Cardiac muscle cell (in vitro differentiated cells and primary cell): ENCODE results near the gene ZBTB9. TPM values are rescaled to one million over a fixed set of nuclear protein-coding genes. Genes with fewer than 3 reads are reported as not detected.

Experiments used
- DNase-seq, 2 donors: peaks; one replicate each; pipeline versions ENCODE4 v3.0.0 to v3.0.0-alpha.2; 2010 to 2017; ENCODE audit warnings: low read depth in 1 of 2, low spot score in 1 of 2
- H3K27ac ChIP-seq: fragments of 200-600 bp; sonication (generic); 2 replicates; pipeline ENCODE4 v1.5.1; 2016
- H3K27me3 ChIP-seq: fragments of 200-600 bp; sonication (generic); 2 replicates; pipeline ENCODE4 v1.6.0; 2016; ENCODE audit warnings: control low read depth
- H3K36me3 ChIP-seq: fragments of 200-600 bp; sonication (generic); 2 replicates; pipeline ENCODE4 v1.5.1; 2016; ENCODE audit warnings: control low read depth
- H3K4me1 ChIP-seq: fragments of 200-600 bp; sonication (generic); 2 replicates; pipeline ENCODE4 v1.8.1; 2017; ENCODE audit warnings: low read depth, mild to moderate bottlenecking, mixed run types
- H3K4me3 ChIP-seq: fragments of 200-600 bp; sonication (generic); 2 replicates; pipeline ENCODE4 v1.5.1; 2016; ENCODE audit warnings: mild to moderate bottlenecking
- H3K9me3 ChIP-seq: fragments of 200-600 bp; sonication (generic); 2 replicates; pipeline ENCODE4 v1.5.1; 2017; ENCODE audit warnings: low read depth, mild to moderate bottlenecking, control low read depth
- polyA plus RNA-seq: library from polyadenylated mRNA; unstranded; fragments of >200 nt; fragmentation: Nextera tagmentation; extraction: Ambion mirVana; gene quantifications from 2 replicates; pipeline ENCODE4 v1.2.1, GENCODE V29; 2016
- total RNA-seq: library from RNA; depleted of rRNA; stranded (reverse); fragments of >200 nt; gene quantifications from 2 replicates; pipeline ENCODE4 v1.2.3, GENCODE V29; 2016
- TF ChIP-seq, protein P1 (sequence below): IDR thresholded peaks from 2 replicates; pipeline ENCODE4 v1.5.1; 2012; ENCODE audit warnings: low read depth, mild to moderate bottlenecking, low read length

ZBTB9 gene
- total and polyA plus RNA-seq, 2 experiments from 2014 or later = 5.5 to 9.5 TPM

DNA sequence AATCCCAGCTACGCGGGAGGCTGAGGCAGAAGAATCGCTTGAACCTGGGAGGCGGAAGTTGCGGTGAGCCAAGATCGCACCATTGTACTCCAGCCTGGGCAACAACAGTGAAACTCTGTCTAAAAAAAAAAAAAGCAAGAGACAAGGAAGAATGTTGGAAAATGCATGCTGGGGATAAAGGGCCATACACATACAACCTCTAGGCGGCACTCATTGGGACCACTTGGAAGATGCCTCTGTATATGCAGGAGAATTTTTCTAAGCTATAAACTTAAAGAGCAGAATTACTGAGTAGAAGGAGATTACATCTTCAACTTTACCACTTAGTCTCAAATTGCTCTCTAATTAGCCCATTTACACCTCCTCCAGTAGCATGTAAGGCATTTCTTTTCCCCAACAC, 42.8 kb downstream of the ZBTB9 start:
- H3K4me1 ChIP-seq = no peaks in the 10 kb centered on the region
- no peak overlapping the region for H3K4me3 ChIP-seq
- no peak overlapping the region for H3K27ac ChIP-seq
- H3K9me3 ChIP-seq = no peaks in the 10 kb centered on the region
- no peaks in the 10 kb centered on the region for H3K36me3 ChIP-seq
- no peaks in the 10 kb centered on the region for H3K27me3 ChIP-seq
- TF ChIP-seq, protein P1, sequence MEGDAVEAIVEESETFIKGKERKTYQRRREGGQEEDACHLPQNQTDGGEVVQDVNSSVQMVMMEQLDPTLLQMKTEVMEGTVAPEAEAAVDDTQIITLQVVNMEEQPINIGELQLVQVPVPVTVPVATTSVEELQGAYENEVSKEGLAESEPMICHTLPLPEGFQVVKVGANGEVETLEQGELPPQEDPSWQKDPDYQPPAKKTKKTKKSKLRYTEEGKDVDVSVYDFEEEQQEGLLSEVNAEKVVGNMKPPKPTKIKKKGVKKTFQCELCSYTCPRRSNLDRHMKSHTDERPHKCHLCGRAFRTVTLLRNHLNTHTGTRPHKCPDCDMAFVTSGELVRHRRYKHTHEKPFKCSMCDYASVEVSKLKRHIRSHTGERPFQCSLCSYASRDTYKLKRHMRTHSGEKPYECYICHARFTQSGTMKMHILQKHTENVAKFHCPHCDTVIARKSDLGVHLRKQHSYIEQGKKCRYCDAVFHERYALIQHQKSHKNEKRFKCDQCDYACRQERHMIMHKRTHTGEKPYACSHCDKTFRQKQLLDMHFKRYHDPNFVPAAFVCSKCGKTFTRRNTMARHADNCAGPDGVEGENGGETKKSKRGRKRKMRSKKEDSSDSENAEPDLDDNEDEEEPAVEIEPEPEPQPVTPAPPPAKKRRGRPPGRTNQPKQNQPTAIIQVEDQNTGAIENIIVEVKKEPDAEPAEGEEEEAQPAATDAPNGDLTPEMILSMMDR = no peak
- DNase-seq = no peak

DNA sequence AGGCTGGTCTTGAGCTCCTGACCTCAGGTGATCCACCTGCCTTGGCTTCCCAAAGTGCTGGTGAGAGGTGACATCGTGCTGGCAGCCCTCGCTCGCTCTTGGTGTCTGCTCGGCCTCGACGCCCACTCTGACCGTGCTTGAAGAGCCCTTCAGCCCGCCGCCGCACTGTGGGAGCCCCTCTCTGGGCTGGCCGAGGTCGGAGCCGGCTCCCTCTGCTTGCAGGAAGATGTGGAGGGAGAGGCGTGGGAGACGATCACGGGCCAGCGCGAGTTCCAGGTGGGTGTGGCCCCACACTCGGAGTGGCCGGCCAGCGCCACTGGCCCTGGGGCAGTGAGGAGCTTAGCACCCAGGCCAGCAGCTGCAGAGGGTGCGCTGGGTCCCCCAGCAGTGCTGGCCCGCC, 48.1 kb downstream of the ZBTB9 start:
- TF ChIP-seq, protein P1 = no peak
- DNase-seq = no peak
- no peaks in the 10 kb centered on the region for H3K27me3 ChIP-seq
- H3K4me3 ChIP-seq = no peak overlapping the region
- H3K4me1 ChIP-seq = peaks cover 13% of the 10 kb centered on the region
- no peaks in the 10 kb centered on the region for H3K36me3 ChIP-seq
- no peak overlapping the region for H3K27ac ChIP-seq
- no peaks in the 10 kb centered on the region for H3K9me3 ChIP-seq

DNA sequence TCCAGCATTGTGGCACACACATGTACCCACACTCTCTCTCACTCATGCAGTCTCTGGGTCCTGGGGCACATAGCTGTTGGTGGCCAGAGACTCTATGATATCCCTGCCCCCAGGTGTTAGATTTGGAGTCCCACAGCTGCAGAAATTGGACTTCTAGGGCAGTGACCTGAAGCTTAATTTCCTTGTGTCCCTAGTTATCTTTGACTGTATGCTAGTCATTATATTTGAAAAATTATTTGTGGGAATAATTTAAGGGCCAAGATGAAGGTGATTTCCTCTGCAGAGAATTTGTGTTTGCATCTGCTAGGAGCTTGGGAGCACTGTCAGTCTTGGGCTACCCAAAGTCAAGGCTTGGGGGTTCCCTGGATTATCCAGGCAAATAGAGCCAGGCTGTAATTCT, 50.1 kb downstream of the ZBTB9 start:
- no peak for DNase-seq
- no peaks in the 10 kb centered on the region for H3K36me3 ChIP-seq
- no peak overlapping the region for H3K27ac ChIP-seq
- TF ChIP-seq, protein P1 = no peak
- no peaks in the 10 kb centered on the region for H3K27me3 ChIP-seq
- no peak overlapping the region for H3K4me3 ChIP-seq
- H3K4me1 ChIP-seq = peaks cover 16% of the 10 kb centered on the region
- H3K9me3 ChIP-seq = no peaks in the 10 kb centered on the region

DNA sequence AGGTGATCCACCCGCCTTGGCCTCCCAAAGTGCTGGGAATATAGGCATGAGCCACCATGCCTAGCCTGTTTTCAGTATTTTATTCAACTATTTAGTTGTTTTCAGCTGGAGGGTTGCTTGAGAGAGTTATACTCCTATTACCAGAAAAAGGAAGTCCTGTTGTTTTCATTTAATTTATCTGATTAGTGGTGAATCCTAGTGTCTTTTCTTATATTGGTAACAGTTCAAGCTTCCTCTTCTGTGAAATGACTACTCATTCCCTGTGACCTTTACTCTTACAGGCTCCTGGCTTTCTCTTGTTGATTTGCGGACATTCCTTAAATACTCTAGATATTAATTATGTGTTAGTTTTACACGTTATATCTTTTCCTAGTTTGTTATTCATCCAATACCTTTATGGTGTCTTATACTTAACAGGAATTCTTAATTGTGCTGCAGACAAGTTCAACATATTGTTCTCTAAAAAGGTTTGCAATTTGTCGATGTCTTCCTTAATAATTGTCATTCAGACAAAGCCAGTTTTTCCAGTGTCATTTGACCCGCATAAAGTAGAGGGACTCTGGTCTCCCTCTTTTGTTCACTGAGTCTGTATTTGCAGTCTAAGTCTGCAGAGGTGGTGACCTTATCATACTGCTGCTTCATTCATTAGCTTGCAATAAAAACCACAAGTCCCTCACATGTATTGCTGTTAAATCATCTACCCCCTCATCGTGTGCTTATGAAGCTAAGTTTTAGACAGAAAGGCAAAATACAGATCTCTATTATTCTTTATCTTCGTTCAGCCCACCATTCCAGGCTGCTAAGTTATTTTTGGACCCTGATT, 51.4 kb downstream of the ZBTB9 start:
- Histone ChIP-seq H3K36me3 (no peaks in the 10 kb centered on the region), H3K4me3 (no peak overlapping the region), H3K4me1 (peaks cover 16% of the 10 kb centered on the region), H3K27me3 (no peaks in the 10 kb centered on the region), H3K9me3 (no peaks in the 10 kb centered on the region), H3K27ac (peak overlapping the region; percentile 85)
- TF ChIP-seq, protein P1 = no peak
- no peak for DNase-seq

Other genes starting within 250 kb of the ZBTB9 start
- gene HSD17B8, start 249.9 kb upstream of the ZBTB9 start, total RNA-seq = 45.4 and 45.7 TPM in 2 replicates
- 47.6 and 68.0 TPM in 2 replicates for gene HSD17B8, start 249.9 kb upstream of the ZBTB9 start, polyA plus RNA-seq
- gene RING1, start 246.1 kb upstream of the ZBTB9 start, total RNA-seq = 37.0 and 51.4 TPM in 2 replicates
- gene RING1, start 246.1 kb upstream of the ZBTB9 start, polyA plus RNA-seq = 42.1 and 44.2 TPM in 2 replicates
- gene VPS52, start 182.7 kb upstream of the ZBTB9 start, total RNA-seq = 34.4 and 37.1 TPM in 2 replicates
- 55.2 and 64.8 TPM in 2 replicates for gene VPS52, start 182.7 kb upstream of the ZBTB9 start, polyA plus RNA-seq
- gene RPS18, start 182.5 kb upstream of the ZBTB9 start, total RNA-seq = 2,022 and 2,161 TPM in 2 replicates
- 1,298 and 1,698 TPM in 2 replicates for gene RPS18, start 182.5 kb upstream of the ZBTB9 start, polyA plus RNA-seq
- gene B3GALT4, start 177.5 kb upstream of the ZBTB9 start, total RNA-seq = 11.7 and 15.5 TPM in 2 replicates
- gene B3GALT4, start 177.5 kb upstream of the ZBTB9 start, polyA plus RNA-seq = 11.0 and 15.8 TPM in 2 replicates
- 34.8 and 58.9 TPM in 2 replicates for gene WDR46, start 165.3 kb upstream of the ZBTB9 start, total RNA-seq
- gene WDR46, start 165.3 kb upstream of the ZBTB9 start, polyA plus RNA-seq = 46.3 and 70.4 TPM in 2 replicates
- 72.8 and 95.3 TPM in 2 replicates for gene PFDN6, start 165.0 kb upstream of the ZBTB9 start, total RNA-seq
- 34.2 and 35.1 TPM in 2 replicates for gene PFDN6, start 165.0 kb upstream of the ZBTB9 start, polyA plus RNA-seq
- gene RGL2, start 155.6 kb upstream of the ZBTB9 start, total RNA-seq = 61.8 and 89.8 TPM in 2 replicates
- 86.1 and 115 TPM in 2 replicates for gene RGL2, start 155.6 kb upstream of the ZBTB9 start, polyA plus RNA-seq
- gene TAPBP, start 140.5 kb upstream of the ZBTB9 start, total RNA-seq = 29.9 and 36.4 TPM in 2 replicates
- gene TAPBP, start 140.5 kb upstream of the ZBTB9 start, polyA plus RNA-seq = 30.8 and 39.2 TPM in 2 replicates
- gene ZBTB22, start 136.8 kb upstream of the ZBTB9 start, total RNA-seq = 37.0 and 48.0 TPM in 2 replicates
- gene ZBTB22, start 136.8 kb upstream of the ZBTB9 start, polyA plus RNA-seq = 29.1 and 40.7 TPM in 2 replicates
- 27.6 and 44.3 TPM in 2 replicates for gene DAXX, start 131.6 kb upstream of the ZBTB9 start, total RNA-seq
- 38.7 and 39.9 TPM in 2 replicates for gene DAXX, start 131.6 kb upstream of the ZBTB9 start, polyA plus RNA-seq
- gene KIFC1, start 62.8 kb upstream of the ZBTB9 start, total RNA-seq = 14.0 and 69.2 TPM in 2 replicates
- gene KIFC1, start 62.8 kb upstream of the ZBTB9 start, polyA plus RNA-seq = 9.4 and 33.3 TPM in 2 replicates
- gene PHF1, start 43.6 kb upstream of the ZBTB9 start, total RNA-seq = 61.9 and 116 TPM in 2 replicates
- gene PHF1, start 43.6 kb upstream of the ZBTB9 start, polyA plus RNA-seq = 34.5 and 62.1 TPM in 2 replicates
- 304 and 348 TPM in 2 replicates for gene CUTA, start 36.5 kb upstream of the ZBTB9 start, total RNA-seq
- 426 and 501 TPM in 2 replicates for gene CUTA, start 36.5 kb upstream of the ZBTB9 start, polyA plus RNA-seq
- gene SYNGAP1, start 34.5 kb upstream of the ZBTB9 start, total RNA-seq = 14.9 and 20.2 TPM in 2 replicates
- 6.8 and 10.5 TPM in 2 replicates for gene SYNGAP1, start 34.5 kb upstream of the ZBTB9 start, polyA plus RNA-seq
- 39.0 and 60.8 TPM in 2 replicates for gene BAK1, start 125.7 kb downstream of the ZBTB9 start, total RNA-seq
- 56.1 and 85.3 TPM in 2 replicates for gene BAK1, start 125.7 kb downstream of the ZBTB9 start, polyA plus RNA-seq
- gene ITPR3, start 166.7 kb downstream of the ZBTB9 start, total RNA-seq = 0.35 and 1.1 TPM in 2 replicates
- gene ITPR3, start 166.7 kb downstream of the ZBTB9 start, polyA plus RNA-seq = 0.13 and 0.92 TPM in 2 replicates